Hepatocyte (in vitro differentiated cells): ENCODE data around the gene FBXO41. TPM values are rescaled to one million over a fixed set of nuclear protein-coding genes. Genes with fewer than 3 reads are reported as not detected.

Source experiments
- DNase-seq: peaks from one replicate; pipeline ENCODE4 v3.0.0-alpha.2; 2016; ENCODE audit warnings: low spot score
- H2AFZ ChIP-seq: fragments of 200-600 bp; sonication (generic); 2 replicates; pipeline ENCODE4 v1.6.0; 2016; ENCODE audit warnings: antibody characterized with exemption, mild to moderate bottlenecking
- H3K27ac ChIP-seq: fragments of 200-600 bp; sonication (generic); 2 replicates; pipeline ENCODE4 v1.5.1; 2016; ENCODE audit warnings: mild to moderate bottlenecking
- H3K27me3 ChIP-seq: fragments of 200-600 bp; sonication (generic); 2 replicates; pipeline ENCODE4 v1.6.1; 2016
- H3K36me3 ChIP-seq: fragments of 200-600 bp; sonication (generic); replicated peaks from 2 replicates; pipeline ENCODE4 v1.5.1; 2016; ENCODE audit warnings: low read depth; ENCODE audit not compliant: insufficient read depth
- H3K4me1 ChIP-seq: fragments of 200-600 bp; sonication (generic); 2 replicates; pipeline ENCODE4 v1.5.1; 2016; ENCODE audit warnings: mild to moderate bottlenecking, moderate library complexity; ENCODE audit not compliant: insufficient read depth
- H3K4me2 ChIP-seq: fragments of 200-600 bp; sonication (generic); 2 replicates; pipeline ENCODE4 v1.6.0; 2016
- H3K4me3 ChIP-seq: fragments of 200-600 bp; sonication (generic); 2 replicates; pipeline ENCODE4 v1.5.1; 2016; ENCODE audit warnings: mild to moderate bottlenecking
- H3K79me2 ChIP-seq: fragments of 200-600 bp; sonication (generic); 2 replicates; pipeline ENCODE4 v1.6.0; 2017; ENCODE audit warnings: mild to moderate bottlenecking
- H3K9me2 ChIP-seq: fragments of 200-600 bp; sonication (generic); replicated peaks from 2 replicates; pipeline ENCODE4 v1.6.0; 2017; ENCODE audit warnings: mild to moderate bottlenecking; ENCODE audit not compliant: insufficient read depth
- H3K9me3 ChIP-seq: fragments of 200-600 bp; sonication (generic); 2 replicates; pipeline ENCODE4 v1.5.1; 2016; ENCODE audit warnings: low read depth, mild to moderate bottlenecking
- H4K20me1 ChIP-seq: fragments of 200-600 bp; sonication (generic); 2 replicates; pipeline ENCODE4 v1.6.0; 2016; ENCODE audit warnings: mild to moderate bottlenecking; ENCODE audit not compliant: insufficient read depth, poor library complexity, severe bottlenecking
- EZH2 ChIP-seq: fragments of 200-600 bp; sonication (generic); IDR thresholded peaks from 2 replicates; pipeline ENCODE4 v1.6.1; 2016; ENCODE audit warnings: antibody characterized with exemption, mild to moderate bottlenecking, borderline replicate concordance
- EZH2phosphoT487 ChIP-seq: fragments of 200-600 bp; sonication (generic); IDR thresholded peaks from one replicate; pipeline ENCODE4 v1.6.1; 2018; ENCODE audit warnings: antibody characterized with exemption, mild to moderate bottlenecking, low read depth, moderate library complexity; ENCODE audit not compliant: unreplicated experiment, severe bottlenecking
- WGBS: methylation state at CpG from one replicate; pipeline ENCODE4 v1.1.6; 2016; ENCODE audit warnings: low lambda C conversion rate; ENCODE audit errors: missing lambda C conversion rate; 5-methylcytosine and 5-hydroxymethylcytosine counted together
- polyA plus RNA-seq: library from polyadenylated mRNA; unstranded; fragments of >200 nt; fragmentation: Nextera tagmentation; extraction: Ambion mirVana; gene quantifications from 2 replicates; pipeline ENCODE4 v1.2.1, GENCODE V29; 2016
- total RNA-seq: library from RNA; depleted of rRNA; stranded (reverse); fragments of >200 nt; gene quantifications from 2 replicates; pipeline ENCODE4 v1.2.3, GENCODE V29; 2014
- TF ChIP-seq, protein P1 (sequence below): fragments of 200-600 bp; sonication (generic); IDR thresholded peaks from 2 replicates; pipeline ENCODE4 v1.5.1; 2016; ENCODE audit warnings: antibody characterized with exemption, mild to moderate bottlenecking; ENCODE audit not compliant: poor library complexity

FBXO41 gene
- total and polyA plus RNA-seq, 2 experiments from 2014 or later: 1.2 to 2.1 TPM

DNA sequence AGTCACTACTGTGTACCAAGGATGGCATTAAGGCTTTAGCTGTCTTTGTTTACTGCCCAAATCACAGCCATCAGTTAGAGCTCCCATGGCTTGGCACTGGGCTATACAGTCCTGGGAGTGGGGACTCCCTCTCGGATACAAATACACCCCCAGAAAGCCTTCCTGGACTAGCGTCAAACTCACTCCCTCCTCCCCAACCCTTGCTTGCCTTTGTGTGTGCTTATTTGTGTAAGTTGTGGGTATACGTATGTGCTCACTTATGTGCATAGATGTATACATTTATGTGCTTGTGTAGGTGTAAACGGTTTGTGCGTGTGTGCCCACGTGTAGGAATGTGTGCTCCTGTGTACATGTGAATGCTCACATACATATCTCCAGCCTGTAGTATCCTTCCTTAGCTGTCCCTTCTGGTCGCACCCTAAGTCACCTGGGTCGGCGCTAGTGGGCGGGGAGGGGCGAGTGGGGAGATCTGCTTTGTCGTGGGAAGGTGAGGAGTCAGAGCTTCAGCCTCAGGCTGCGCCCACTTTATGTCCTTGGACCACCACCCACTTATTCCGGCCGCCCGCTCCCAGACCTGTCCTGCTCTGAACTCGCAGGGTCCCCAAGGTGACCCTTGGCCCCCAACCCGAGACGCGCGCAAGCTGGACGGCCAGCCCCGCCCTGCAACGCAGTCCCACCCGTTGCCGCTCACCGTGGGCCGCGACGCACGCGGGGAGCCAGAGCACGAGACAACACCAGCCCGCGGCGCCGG is 51.7 kb downstream of the FBXO41 start:
- peaks cover 30% of the 10 kb centered on the region for H4K20me1 ChIP-seq
- H3K79me2 ChIP-seq: peaks cover 33% of the 10 kb centered on the region
- no peak for TF ChIP-seq EZH2phosphoT487
- TF ChIP-seq EZH2: no peak
- TF ChIP-seq, protein P1, sequence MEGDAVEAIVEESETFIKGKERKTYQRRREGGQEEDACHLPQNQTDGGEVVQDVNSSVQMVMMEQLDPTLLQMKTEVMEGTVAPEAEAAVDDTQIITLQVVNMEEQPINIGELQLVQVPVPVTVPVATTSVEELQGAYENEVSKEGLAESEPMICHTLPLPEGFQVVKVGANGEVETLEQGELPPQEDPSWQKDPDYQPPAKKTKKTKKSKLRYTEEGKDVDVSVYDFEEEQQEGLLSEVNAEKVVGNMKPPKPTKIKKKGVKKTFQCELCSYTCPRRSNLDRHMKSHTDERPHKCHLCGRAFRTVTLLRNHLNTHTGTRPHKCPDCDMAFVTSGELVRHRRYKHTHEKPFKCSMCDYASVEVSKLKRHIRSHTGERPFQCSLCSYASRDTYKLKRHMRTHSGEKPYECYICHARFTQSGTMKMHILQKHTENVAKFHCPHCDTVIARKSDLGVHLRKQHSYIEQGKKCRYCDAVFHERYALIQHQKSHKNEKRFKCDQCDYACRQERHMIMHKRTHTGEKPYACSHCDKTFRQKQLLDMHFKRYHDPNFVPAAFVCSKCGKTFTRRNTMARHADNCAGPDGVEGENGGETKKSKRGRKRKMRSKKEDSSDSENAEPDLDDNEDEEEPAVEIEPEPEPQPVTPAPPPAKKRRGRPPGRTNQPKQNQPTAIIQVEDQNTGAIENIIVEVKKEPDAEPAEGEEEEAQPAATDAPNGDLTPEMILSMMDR: no peak
- peak; percentile 43 for DNase-seq
- peaks cover 6% of the 10 kb centered on the region for H3K4me1 ChIP-seq
- no peaks in the 10 kb centered on the region for H3K36me3 ChIP-seq
- H3K9me2 ChIP-seq: no peaks in the 10 kb centered on the region
- H3K9me3 ChIP-seq: no peaks in the 10 kb centered on the region
- 12% methylated on average over 15 of the region's 37 CpGs for WGBS
- peak overlapping the region; percentile 55 for H2AFZ ChIP-seq
- H3K27me3 ChIP-seq: no peaks in the 10 kb centered on the region
- H3K4me2 ChIP-seq: peak overlapping the region; percentile 85
- no peak overlapping the region for H3K27ac ChIP-seq
- H3K4me3 ChIP-seq: peak overlapping the region; percentile 32

DNA sequence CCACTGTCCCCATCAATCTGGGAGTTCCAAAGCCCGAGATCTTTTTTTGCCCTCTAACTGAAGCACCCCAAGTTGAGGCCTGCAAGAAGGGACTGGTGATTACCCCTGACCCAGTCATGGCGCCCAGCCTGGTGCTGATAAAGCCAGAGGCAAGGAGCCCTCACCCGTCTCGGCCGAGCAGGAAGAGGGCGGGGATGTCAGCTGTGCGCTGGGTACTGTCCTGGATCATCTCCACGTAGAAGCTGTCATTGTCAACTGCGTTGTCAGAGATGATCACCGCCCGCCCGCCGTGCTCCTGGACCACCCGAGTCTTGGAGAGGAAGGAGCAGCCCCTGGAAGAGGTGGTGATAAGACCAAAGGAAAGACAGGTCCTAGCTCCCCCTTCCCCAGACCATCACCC is 55.6 kb downstream of the FBXO41 start:
- no peaks in the 10 kb centered on the region for H3K9me2 ChIP-seq
- no peak overlapping the region for H3K27ac ChIP-seq
- no peaks in the 10 kb centered on the region for H4K20me1 ChIP-seq
- no peaks in the 10 kb centered on the region for H3K36me3 ChIP-seq
- no peaks in the 10 kb centered on the region for H3K79me2 ChIP-seq
- no peak overlapping the region for H3K4me2 ChIP-seq
- 92% methylated on average over 14 of the region's 14 CpGs for WGBS
- TF ChIP-seq EZH2 (no peak), EZH2phosphoT487 (no peak)
- TF ChIP-seq, protein P1: no peak
- no peaks in the 10 kb centered on the region for H3K4me1 ChIP-seq
- DNase-seq: no peak
- H2AFZ ChIP-seq: no peak overlapping the region
- no peaks in the 10 kb centered on the region for H3K9me3 ChIP-seq
- no peaks in the 10 kb centered on the region for H3K27me3 ChIP-seq
- H3K4me3 ChIP-seq: no peak overlapping the region

DNA sequence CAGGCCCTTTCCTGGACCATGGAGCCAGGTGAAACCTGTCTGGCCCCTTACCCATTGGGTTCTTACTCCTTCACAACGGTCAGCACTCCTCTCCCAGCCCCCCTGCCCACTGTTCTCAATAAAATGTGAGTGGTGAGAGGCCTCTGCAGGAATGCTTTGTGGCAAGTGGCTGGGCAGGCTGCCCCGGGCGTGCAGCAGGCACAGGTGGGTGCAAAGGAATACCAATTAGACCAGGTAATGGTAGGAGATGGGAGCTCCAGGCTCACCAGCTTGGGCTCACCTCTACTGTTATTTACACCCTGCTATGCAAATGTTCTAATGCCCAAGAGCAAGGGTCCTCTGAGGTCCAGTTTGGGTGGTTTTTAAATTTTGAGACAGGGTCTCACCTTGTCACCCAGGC is 57.2 kb downstream of the FBXO41 start:
- Histone ChIP-seq H3K4me3 (no peak overlapping the region), H4K20me1 (no peaks in the 10 kb centered on the region), H3K36me3 (no peaks in the 10 kb centered on the region), H3K79me2 (no peaks in the 10 kb centered on the region), H3K27me3 (no peaks in the 10 kb centered on the region), H3K4me1 (no peaks in the 10 kb centered on the region), H3K9me2 (no peaks in the 10 kb centered on the region), H3K4me2 (no peak overlapping the region), H2AFZ (no peak overlapping the region), H3K9me3 (no peaks in the 10 kb centered on the region), H3K27ac (no peak overlapping the region)
- DNase-seq: no peak
- 91% methylated on average over 3 of the region's 3 CpGs for WGBS
- TF ChIP-seq EZH2phosphoT487: no peak
- TF ChIP-seq EZH2: no peak
- TF ChIP-seq, protein P1: no peak
